ENCODE results near the gene RSBN1. TPM values are rescaled to one million over a fixed set of nuclear protein-coding genes. Genes with fewer than 3 reads are reported as not detected.

RSBN1 gene
- total and polyA plus RNA-seq, 9 of the 15 experiments (the other 6 are each of a cell fraction or from before 2014, with no cell fraction given), result 4.5 to 24.3 (median 13.0) TPM

DNA sequence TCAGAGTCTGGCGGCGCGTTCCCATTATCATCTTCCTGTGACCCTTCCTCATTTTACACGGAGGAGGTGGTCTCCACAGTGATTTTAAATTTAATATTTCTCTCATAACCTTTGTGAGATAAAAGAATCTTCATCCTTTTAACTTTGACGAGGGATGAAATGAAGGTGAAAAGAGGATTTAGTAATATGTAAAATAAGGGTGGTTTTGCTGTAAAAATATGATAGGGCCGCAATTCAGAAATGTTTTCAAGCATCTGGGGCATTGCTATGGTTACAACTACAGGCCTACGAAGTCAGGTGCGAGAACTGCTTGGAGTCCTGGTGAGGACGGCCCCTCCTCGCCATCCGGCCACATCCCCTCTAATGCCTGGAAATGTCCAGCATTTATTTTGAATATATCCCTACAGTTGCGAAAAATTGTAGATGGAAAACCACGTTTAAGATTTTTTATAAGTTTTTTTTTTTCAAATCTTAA is 422 bp upstream of the RSBN1 start (continued):
- peak; percentile 79; the same call in 1 of the 2 replicates for TF ChIP-seq NBN (IDR thresholded peaks at IDR 0.05; ENCODE audit: low read depth)
- TF ChIP-seq POLR2H (tag; IDR thresholded peaks at IDR 0.05; ENCODE audit: low read depth), result peak; percentile 95
- peak; percentile 55 for TF ChIP-seq SPI1 (IDR thresholded peaks at IDR 0.05; ENCODE audit: borderline replicate concordance, low read depth, low read length)
- peak; percentile 45 for TF ChIP-seq SMARCE1 (IDR thresholded peaks at IDR 0.05)
- TF ChIP-seq, protein P1, sequence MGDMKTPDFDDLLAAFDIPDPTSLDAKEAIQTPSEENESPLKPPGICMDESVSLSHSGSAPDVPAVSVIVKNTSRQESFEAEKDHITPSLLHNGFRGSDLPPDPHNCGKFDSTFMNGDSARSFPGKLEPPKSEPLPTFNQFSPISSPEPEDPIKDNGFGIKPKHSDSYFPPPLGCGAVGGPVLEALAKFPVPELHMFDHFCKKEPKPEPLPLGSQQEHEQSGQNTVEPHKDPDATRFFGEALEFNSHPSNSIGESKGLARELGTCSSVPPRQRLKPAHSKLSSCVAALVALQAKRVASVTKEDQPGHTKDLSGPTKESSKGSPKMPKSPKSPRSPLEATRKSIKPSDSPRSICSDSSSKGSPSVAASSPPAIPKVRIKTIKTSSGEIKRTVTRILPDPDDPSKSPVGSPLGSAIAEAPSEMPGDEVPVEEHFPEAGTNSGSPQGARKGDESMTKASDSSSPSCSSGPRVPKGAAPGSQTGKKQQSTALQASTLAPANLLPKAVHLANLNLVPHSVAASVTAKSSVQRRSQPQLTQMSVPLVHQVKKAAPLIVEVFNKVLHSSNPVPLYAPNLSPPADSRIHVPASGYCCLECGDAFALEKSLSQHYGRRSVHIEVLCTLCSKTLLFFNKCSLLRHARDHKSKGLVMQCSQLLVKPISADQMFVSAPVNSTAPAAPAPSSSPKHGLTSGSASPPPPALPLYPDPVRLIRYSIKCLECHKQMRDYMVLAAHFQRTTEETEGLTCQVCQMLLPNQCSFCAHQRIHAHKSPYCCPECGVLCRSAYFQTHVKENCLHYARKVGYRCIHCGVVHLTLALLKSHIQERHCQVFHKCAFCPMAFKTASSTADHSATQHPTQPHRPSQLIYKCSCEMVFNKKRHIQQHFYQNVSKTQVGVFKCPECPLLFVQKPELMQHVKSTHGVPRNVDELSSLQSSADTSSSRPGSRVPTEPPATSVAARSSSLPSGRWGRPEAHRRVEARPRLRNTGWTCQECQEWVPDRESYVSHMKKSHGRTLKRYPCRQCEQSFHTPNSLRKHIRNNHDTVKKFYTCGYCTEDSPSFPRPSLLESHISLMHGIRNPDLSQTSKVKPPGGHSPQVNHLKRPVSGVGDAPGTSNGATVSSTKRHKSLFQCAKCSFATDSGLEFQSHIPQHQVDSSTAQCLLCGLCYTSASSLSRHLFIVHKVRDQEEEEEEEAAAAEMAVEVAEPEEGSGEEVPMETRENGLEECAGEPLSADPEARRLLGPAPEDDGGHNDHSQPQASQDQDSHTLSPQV (IDR thresholded peaks at IDR 0.05), result peak; percentile 87; the same call in 1 of the 2 replicates
- 0 out of 2 replicates have a peak, but pooled peaks have one; percentile 4 for TF ChIP-seq KLF6 (CRISPR knock-in tag; IDR thresholded peaks at IDR 0.05; ENCODE audit: borderline replicate concordance)
- peak; percentile 84; the same call in 1 of the 2 replicates for TF ChIP-seq POLR2A (conservative IDR thresholded peaks at IDR 0.05)
- TF ChIP-seq, protein P2, sequence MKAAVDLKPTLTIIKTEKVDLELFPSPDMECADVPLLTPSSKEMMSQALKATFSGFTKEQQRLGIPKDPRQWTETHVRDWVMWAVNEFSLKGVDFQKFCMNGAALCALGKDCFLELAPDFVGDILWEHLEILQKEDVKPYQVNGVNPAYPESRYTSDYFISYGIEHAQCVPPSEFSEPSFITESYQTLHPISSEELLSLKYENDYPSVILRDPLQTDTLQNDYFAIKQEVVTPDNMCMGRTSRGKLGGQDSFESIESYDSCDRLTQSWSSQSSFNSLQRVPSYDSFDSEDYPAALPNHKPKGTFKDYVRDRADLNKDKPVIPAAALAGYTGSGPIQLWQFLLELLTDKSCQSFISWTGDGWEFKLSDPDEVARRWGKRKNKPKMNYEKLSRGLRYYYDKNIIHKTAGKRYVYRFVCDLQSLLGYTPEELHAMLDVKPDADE (conservative IDR thresholded peaks at IDR 0.05; ENCODE audit: control insufficient read depth, low read depth, low read length), result no peak
- TF ChIP-seq BRD9 (IDR thresholded peaks at IDR 0.05; ENCODE audit: low read depth, partially characterized antibody), result peak; percentile 95
- TF ChIP-seq CHD4 (IDR thresholded peaks at IDR 0.05; ENCODE audit: insufficient read depth, insufficient replicate concordance, low read depth, low read length, poor library complexity, severe bottlenecking), result no peak
- no peak for TF ChIP-seq PHF8 (IDR thresholded peaks at IDR 0.05; ENCODE audit: borderline replicate concordance, low read length)
- TF ChIP-seq, protein P3, sequence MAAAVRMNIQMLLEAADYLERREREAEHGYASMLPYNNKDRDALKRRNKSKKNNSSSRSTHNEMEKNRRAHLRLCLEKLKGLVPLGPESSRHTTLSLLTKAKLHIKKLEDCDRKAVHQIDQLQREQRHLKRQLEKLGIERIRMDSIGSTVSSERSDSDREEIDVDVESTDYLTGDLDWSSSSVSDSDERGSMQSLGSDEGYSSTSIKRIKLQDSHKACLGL (CRISPR knock-in tag; IDR thresholded peaks at IDR 0.05; ENCODE audit: borderline replicate concordance, poor library complexity, severe bottlenecking), result no peak
- peak; percentile 75 for TF ChIP-seq GTF2E2 (tag; IDR thresholded peaks at IDR 0.05)
- TF ChIP-seq, protein P4, sequence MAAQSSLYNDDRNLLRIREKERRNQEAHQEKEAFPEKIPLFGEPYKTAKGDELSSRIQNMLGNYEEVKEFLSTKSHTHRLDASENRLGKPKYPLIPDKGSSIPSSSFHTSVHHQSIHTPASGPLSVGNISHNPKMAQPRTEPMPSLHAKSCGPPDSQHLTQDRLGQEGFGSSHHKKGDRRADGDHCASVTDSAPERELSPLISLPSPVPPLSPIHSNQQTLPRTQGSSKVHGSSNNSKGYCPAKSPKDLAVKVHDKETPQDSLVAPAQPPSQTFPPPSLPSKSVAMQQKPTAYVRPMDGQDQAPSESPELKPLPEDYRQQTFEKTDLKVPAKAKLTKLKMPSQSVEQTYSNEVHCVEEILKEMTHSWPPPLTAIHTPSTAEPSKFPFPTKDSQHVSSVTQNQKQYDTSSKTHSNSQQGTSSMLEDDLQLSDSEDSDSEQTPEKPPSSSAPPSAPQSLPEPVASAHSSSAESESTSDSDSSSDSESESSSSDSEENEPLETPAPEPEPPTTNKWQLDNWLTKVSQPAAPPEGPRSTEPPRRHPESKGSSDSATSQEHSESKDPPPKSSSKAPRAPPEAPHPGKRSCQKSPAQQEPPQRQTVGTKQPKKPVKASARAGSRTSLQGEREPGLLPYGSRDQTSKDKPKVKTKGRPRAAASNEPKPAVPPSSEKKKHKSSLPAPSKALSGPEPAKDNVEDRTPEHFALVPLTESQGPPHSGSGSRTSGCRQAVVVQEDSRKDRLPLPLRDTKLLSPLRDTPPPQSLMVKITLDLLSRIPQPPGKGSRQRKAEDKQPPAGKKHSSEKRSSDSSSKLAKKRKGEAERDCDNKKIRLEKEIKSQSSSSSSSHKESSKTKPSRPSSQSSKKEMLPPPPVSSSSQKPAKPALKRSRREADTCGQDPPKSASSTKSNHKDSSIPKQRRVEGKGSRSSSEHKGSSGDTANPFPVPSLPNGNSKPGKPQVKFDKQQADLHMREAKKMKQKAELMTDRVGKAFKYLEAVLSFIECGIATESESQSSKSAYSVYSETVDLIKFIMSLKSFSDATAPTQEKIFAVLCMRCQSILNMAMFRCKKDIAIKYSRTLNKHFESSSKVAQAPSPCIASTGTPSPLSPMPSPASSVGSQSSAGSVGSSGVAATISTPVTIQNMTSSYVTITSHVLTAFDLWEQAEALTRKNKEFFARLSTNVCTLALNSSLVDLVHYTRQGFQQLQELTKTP (IDR thresholded peaks at IDR 0.05; ENCODE audit: low read depth in 1 of 2, partially characterized antibody in 2 of 2), result peak in 1 of 2 experiments; percentile 41
- TF ChIP-seq RHOXF2B (CRISPR knock-in tag; conservative IDR thresholded peaks at IDR 0.05), result no peak
- TF ChIP-seq SMARCA4 (IDR thresholded peaks at IDR 0.05), result peak; percentile 43
